HG03196 (cell line): ENCODE data around the gene LMF1.

Experiments
- ATAC-seq: cut with Tn5 transposase; IDR thresholded peaks from one replicate; pipeline ENCODE4 v1.9.1; 2021; ENCODE audit not compliant: unreplicated experiment

Gene LMF1

GRCh38 chr16:986411-986810 is 15.6 kb upstream of the LMF1 start:
- ATAC-seq: no peak

DNA sequence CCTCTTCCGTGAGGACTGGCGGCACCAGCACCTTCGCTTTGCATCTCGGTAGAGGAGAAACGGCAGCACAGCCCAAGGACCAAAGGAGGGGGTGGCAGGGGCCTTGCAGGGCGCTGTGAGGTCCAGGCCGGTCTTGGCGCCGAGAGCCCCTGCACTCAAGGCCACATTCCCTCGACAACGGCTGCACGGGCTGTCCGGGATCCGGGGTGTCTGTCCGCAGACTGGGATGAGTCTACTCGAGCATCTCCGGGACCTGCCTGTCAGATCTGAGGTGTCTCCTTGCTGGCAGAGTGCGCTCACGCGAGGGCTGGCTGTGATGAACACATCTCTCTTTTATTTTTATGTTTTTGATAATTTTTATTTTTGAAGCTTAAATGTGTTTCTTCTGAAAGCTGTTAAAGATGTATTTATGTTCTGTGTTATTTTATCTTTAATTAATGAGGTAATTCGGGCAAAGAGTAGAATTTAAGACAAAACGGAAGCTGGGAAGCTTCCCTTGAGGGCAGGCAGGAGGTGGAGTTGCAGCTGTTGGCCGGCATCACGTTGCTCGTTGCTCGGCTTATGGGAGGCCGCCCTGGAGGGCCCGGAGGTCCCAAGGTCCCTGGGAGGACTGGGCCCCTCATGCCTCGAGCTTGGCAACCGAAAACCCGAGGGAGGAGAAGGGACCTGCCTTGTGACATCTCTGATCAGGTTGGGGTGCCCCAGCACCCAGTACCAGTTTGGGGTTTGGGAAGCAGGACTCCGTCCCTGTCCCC is 15.0 kb upstream of the LMF1 start:
- ATAC-seq: no peak

- no peak for ATAC-seq
Observed at GRCh38 chr16:984736-985636, 14.2 kb upstream of the LMF1 start.

DNA sequence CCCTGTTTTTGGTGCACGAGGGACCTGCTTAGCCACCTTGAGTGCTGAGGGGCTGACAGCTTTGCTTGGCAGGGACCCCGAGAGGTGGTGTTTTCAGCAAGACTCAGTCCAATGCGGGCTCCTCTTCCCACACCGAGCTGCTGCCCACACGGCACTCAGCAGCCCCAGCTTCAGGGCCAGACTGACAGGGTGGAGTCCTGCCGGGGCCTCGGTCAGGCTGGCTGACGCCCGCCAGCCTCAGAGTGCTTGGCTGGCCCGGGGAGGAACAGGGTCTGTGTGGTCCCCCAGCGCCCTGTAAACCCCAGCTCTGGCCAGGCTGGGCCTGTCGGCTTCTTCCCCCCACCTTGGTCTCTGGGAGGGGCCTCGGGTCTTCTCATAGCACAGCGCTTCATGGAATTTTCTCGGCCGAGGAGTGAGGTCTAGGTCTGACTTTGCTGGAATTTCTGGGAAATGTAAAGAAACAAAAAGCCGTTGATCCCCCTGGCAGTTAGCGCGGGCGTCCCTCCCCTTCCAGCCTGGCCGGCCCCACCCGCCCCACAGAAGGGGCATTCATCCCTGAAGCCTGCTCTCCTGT is 13.4 kb upstream of the LMF1 start:
- ATAC-seq: no peak

DNA sequence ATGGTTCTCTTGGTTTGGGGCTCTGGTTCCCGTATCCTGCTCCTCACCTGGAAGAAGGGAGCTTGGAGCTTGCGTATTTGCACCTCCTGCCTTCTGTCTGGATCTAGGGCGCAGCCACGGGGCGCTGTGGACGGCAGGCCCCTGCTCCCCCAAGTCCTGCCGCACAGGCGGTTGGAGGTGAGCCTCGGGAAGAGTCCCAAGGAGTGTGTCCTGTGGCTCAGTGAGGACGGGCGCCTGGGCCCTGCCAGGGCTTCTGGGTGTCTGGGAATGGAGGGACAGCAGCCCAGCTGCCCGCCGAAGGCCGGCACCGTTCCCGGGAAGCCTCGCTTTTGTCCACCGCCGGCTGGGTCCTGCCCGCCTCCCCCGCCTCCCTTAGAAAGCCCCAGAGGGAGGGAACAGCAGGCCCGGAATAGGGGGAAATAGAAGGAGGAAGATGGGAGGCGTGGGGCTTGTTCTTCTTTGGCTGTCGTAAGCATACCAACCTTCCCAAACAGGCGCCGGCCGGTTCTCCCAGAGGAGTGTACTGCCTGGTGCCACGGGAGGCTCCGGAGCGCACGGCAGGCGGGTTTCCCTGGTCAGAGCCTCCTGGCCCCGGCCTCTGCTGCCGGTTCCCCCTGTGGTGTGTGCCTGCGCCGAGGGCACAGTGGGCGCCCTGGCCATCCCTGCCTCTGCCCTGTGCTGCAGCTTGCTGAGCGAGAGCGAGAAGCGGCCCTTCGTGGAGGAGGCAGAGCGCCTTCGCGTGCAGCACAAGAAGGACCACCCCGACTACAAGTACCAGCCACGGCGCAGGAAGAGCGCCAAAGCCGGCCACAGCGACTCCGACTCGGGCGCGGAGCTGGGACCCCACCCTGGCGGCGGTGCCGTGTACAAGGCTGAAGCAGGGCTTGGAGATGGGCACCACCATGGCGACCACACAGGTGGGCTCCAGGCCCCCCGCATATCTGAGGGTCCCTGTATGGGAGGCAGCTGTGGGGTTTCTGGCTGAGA is 12.6 kb upstream of the LMF1 start:
- no peak for ATAC-seq

GRCh38 chr16:982145-983043 is 11.6 kb upstream of the LMF1 start:
- ATAC-seq: no peak

DNA sequence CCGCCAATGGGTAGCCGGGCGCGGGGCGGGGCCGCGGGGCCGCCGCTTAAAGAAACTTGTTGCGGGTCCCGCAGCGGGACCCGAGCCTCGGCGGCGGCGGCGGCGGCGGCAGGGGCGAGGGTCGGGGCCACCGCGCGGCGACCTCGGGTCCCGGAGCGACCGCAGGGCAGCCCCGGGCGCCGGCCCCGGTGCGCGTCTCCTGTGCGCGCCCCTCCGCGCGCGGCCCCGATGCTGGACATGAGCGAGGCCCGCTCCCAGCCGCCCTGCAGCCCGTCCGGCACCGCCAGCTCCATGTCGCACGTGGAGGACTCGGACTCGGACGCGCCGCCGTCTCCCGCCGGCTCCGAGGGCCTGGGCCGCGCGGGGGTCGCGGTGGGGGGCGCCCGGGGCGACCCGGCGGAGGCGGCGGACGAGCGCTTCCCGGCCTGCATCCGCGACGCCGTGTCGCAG is 10.9 kb upstream of the LMF1 start, which contains the start of gene SOX8:
TSS of gene SOX8 (plus strand) at position 76 of the 450 bp plus-strand sequence. CDS start at position 229, 153 bp downstream.
- no peak for ATAC-seq

DNA sequence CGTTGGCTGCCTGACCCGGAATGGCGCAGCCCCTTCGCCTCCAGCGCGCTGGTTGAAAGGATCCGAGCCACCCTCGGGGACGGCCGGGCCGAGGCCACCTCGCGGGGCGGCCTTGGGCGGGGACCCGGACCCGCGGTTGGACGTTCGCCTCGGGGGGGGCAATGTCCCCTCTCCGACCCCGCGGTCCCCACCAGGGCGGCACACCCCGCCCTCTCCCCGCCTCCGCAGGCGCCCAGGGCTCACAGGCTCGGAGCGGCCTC is 9.7 kb upstream of the LMF1 start:
- ATAC-seq: no peak

DNA sequence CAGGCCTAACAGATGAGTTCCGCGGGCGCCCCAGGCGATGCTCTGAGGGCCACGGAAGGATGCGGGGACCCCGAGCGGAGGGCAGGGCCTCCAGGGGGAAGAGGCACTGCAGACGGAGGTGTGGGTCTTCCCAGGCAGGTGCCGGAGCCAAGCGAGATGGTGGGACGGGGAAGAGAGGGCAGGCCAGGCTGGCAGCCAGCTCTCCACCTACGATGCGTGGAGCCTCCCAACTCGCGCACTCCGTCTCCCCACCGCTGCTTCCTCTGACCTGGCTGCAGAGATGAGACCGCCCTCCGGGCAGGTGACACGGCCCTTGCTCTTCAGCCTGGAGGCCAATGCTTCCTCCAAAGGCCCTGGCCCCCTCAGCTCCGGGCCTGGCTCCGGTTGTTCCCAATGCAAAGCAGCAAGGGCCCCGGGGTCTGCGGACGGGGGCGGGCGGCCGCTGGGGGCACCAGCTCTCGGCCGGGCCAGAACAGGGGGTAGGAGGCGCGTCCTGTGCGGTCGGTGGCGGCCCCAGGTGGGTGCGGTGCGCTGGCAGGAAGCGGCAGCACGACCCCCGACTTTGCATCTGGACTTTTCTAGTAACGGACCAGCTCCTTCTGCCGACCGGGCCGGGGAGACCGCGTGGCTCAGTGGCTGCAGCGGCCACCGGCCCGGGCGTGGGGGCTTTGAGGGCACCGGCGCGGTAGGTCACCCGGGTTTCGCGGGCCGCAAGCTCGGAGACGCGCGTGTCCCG is 9.2 kb upstream of the LMF1 start:
- ATAC-seq: no peak

- no peak for ATAC-seq
Observed at GRCh38 chr16:979147-979546, 8.4 kb upstream of the LMF1 start.

GRCh38 chr16:978403-978802 is 7.6 kb upstream of the LMF1 start:
- no peak for ATAC-seq

DNA sequence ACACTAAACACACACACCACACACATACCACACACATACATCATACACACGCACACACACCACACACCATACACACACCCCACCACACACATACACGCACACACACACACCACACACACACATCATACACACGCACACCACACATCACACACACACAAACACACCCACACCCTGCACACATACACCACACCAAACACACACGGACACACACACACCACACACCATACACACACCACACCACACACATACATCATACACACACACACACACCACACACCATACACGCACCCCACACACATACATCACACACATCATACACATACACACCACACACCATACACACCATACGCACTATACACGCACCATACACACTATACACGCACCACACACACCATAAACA is 7.1 kb upstream of the LMF1 start:
- no peak for ATAC-seq

- no peak for ATAC-seq
Observed at GRCh38 chr16:977081-977701, 6.4 kb upstream of the LMF1 start.

DNA sequence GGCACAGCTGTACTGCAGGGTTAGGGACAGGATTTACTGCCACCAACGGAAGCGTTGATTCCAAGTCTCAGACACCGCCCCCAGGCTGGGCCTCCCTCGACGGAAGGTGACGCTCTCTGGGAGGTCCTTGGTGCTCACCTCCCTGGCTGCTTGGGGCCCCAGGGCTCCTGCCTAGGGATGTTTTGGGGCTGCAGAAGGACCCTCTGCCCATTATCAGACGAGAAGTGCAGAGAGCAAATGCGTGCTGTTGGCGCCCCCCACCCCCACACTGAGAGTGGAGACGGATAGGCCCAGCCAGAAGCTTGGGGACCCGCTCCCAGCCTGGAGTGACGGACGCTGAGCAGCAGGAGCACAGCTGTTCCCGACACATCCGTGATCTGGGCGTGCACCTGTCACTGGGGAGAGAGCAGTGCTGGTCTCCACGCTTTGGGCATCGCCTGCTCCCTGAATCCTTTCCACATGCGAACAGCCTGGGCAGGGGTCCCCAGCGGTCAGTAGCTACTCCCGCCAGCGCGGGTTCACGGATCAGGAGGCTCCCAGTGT is 5.7 kb upstream of the LMF1 start:
- ATAC-seq: no peak

- no peak for ATAC-seq
Observed at GRCh38 chr16:975291-975690, 4.5 kb upstream of the LMF1 start.

GRCh38 chr16:974611-975261 is 4.0 kb upstream of the LMF1 start:
- ATAC-seq: no peak

DNA sequence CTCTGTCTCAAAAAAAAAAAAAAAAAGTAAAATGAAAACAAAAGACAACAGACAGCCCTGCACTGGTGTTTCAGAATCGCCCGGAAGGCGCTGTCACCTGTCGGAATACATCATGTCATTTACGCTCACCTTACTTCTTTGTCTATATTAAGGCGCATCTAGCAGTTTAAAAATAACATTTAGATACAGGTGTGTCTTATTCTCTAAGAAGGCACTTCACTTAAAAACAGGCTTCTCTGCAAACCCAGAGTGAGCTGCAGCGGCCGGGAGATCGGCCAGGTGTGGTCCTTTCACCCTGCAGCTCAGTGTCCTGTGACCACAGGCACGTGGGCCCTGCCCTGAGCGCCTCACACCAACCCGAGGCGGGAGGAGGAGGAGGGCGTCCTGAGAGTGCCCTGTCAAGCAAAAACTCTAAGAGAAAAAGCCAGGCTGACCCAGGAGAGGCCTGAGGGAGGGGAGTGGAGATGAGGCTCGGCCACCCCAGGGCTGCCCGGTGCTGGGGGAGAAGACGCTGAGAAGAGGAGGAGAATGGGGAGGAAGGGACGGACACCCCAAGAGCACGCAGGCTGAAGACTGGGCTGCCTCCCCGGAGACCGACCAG is 3.3 kb upstream of the LMF1 start:
- no peak for ATAC-seq
